Measurements from ENCODE around the gene FBXL16.

DNA sequence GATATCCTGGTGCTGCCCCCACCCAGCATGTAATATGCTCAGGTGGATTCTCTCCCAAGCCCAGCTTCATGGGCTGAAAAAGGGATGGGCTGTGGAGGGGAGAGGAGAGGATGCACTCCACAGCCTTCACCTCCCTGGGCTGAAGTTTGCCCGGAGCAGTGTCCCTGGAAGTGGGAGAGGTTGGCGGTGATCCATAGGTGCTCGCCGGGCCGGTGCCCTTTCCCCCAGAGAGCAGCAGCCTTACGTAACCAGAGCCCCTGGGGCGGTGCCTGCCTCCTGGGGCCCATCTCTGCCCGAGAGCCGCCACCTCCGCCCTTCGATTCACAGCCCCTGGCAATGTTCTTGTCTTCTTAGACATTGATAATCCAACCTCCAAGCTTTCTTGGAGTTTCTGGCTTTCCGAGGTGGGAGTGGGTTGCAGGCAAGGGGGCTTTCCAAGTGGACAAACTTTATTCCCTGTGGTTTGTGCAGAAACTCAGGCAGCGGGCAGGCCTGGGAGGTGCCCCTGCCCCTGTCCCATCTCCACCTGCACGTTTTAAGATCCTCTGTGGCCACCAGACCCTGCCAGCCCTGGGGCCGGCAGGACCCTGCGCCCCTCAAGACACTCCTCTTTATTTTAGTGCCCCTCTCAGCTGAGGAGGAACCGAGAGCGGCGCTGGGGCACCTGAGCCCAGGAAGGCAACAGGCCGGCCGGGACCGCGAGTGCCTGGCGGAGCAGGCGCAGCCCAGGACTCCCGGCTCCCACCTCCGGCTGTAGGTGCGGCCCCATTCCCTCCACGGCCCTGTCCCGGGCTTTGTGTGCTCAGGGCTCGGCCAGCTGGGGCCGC lies 59.5 kb downstream of the FBXL16 start:
- TF ChIP-seq POLR2A (IDR thresholded peaks at IDR 0.05) (no peak), POLR2AphosphoS5 (IDR thresholded peaks at IDR 0.05) (no peak)

Data from breast epithelium (tissue), 3 donors.